ENCODE results near the gene TM4SF20.
"Not testable (repeated sequence)": the region's sequence is repeated elsewhere in the genome, so short reads cannot be mapped to it uniquely, and the experiment has no call there.

Gene TM4SF20

GRCh38 chr2:227366769-227367426 lies 12.2 kb downstream of the TM4SF20 start:
- DNase-seq (ENCODE audit: low spot score), result no peak
- Mint-ChIP-seq H3K4me1 (ENCODE audit: low read depth) (no peaks in the 10 kb centered on the region), H3K27me3 (ENCODE audit: low read depth) (no peaks in the 10 kb centered on the region), H3K9me3 (no peaks in the 10 kb centered on the region), H3K36me3 (ENCODE audit: low read depth) (no peaks in the 10 kb centered on the region), H3K4me3 (no peak overlapping the region), H3K27ac (no peak overlapping the region)

- no peaks in the 10 kb centered on the region for H3K9me3 Mint-ChIP-seq
- DNase-seq (ENCODE audit: low spot score), result no peak
- H3K27me3 Mint-ChIP-seq (ENCODE audit: low read depth), result no peaks in the 10 kb centered on the region
- no peak overlapping the region for H3K27ac Mint-ChIP-seq
- no peaks in the 10 kb centered on the region for H3K4me1 Mint-ChIP-seq (ENCODE audit: low read depth)
- H3K36me3 Mint-ChIP-seq (ENCODE audit: low read depth), result peaks cover under 1% of the 10 kb centered on the region
- H3K4me3 Mint-ChIP-seq, result no peak overlapping the region
Measured at GRCh38 chr2:227365833-227366232, 13.3 kb downstream of the TM4SF20 start.

GRCh38 chr2:227364585-227365263 lies 14.4 kb downstream of the TM4SF20 start:
- not testable (repeated sequence) for H3K36me3 Mint-ChIP-seq (ENCODE audit: low read depth)

GRCh38 chr2:227363756-227364155 lies 15.3 kb downstream of the TM4SF20 start:
- H3K9me3 Mint-ChIP-seq, result no peaks in the 10 kb centered on the region
- no peaks in the 10 kb centered on the region for H3K27me3 Mint-ChIP-seq (ENCODE audit: low read depth)
- H3K36me3 Mint-ChIP-seq (ENCODE audit: low read depth), result peaks cover 6% of the 10 kb centered on the region
- no peak for DNase-seq (ENCODE audit: low spot score)
- H3K4me3 Mint-ChIP-seq, result no peak overlapping the region
- no peaks in the 10 kb centered on the region for H3K4me1 Mint-ChIP-seq (ENCODE audit: low read depth)
- no peak overlapping the region for H3K27ac Mint-ChIP-seq

More at GRCh38 chr2:227364585-227365263, 14.4 kb downstream of the TM4SF20 start:
- H3K27me3 Mint-ChIP-seq (ENCODE audit: low read depth); H3K27ac Mint-ChIP-seq; H3K9me3 Mint-ChIP-seq; DNase-seq (ENCODE audit: low spot score); H3K4me1 Mint-ChIP-seq (ENCODE audit: low read depth); H3K4me3 Mint-ChIP-seq: not testable (repeated sequence)

- Mint-ChIP-seq H3K9me3 (no peaks in the 10 kb centered on the region), H3K4me3 (no peak overlapping the region), H3K27ac (no peak overlapping the region), H3K27me3 (ENCODE audit: low read depth) (no peaks in the 10 kb centered on the region), H3K4me1 (ENCODE audit: low read depth) (no peaks in the 10 kb centered on the region), H3K36me3 (ENCODE audit: low read depth) (peaks cover 20% of the 10 kb centered on the region)
- no peak for DNase-seq (ENCODE audit: low spot score)
Measured at GRCh38 chr2:227360351-227360750, 18.8 kb downstream of the TM4SF20 start.

- Mint-ChIP-seq H3K27ac (no peak overlapping the region), H3K36me3 (ENCODE audit: low read depth) (peaks cover 19% of the 10 kb centered on the region), H3K9me3 (no peaks in the 10 kb centered on the region), H3K4me3 (no peak overlapping the region), H3K4me1 (ENCODE audit: low read depth) (no peaks in the 10 kb centered on the region), H3K27me3 (ENCODE audit: low read depth) (no peaks in the 10 kb centered on the region)
- DNase-seq (ENCODE audit: low spot score), result no peak
Measured at GRCh38 chr2:227351639-227352038, 27.5 kb downstream of the TM4SF20 start.

- DNase-seq (ENCODE audit: low spot score), result no peak
- no peak overlapping the region for H3K4me3 Mint-ChIP-seq
Measured at GRCh38 chr2:227349989-227350612, 29.0 kb downstream of the TM4SF20 start.

GRCh38 chr2:227348324-227348723 lies 30.8 kb downstream of the TM4SF20 start:
- no peaks in the 10 kb centered on the region for H3K9me3 Mint-ChIP-seq
- H3K36me3 Mint-ChIP-seq (ENCODE audit: low read depth), result peaks cover 9% of the 10 kb centered on the region
- H3K4me1 Mint-ChIP-seq (ENCODE audit: low read depth), result no peaks in the 10 kb centered on the region
- no peaks in the 10 kb centered on the region for H3K27me3 Mint-ChIP-seq (ENCODE audit: low read depth)
- no peak overlapping the region for H3K4me3 Mint-ChIP-seq
- no peak for DNase-seq (ENCODE audit: low spot score)
- H3K27ac Mint-ChIP-seq, result no peak overlapping the region

More at GRCh38 chr2:227349989-227350612, 29.0 kb downstream of the TM4SF20 start:
- Mint-ChIP-seq H3K27ac (no peak overlapping the region), H3K36me3 (ENCODE audit: low read depth) (peaks cover 10% of the 10 kb centered on the region), H3K9me3 (no peaks in the 10 kb centered on the region), H3K27me3 (ENCODE audit: low read depth) (no peaks in the 10 kb centered on the region), H3K4me1 (ENCODE audit: low read depth) (no peaks in the 10 kb centered on the region)

- no peak for DNase-seq (ENCODE audit: low spot score)
- H3K4me1 Mint-ChIP-seq (ENCODE audit: low read depth), result no peaks in the 10 kb centered on the region
- H3K27me3 Mint-ChIP-seq (ENCODE audit: low read depth), result no peaks in the 10 kb centered on the region
- H3K36me3 Mint-ChIP-seq (ENCODE audit: low read depth), result peaks cover 11% of the 10 kb centered on the region
- no peak overlapping the region for H3K4me3 Mint-ChIP-seq
- H3K9me3 Mint-ChIP-seq, result no peaks in the 10 kb centered on the region
- no peak overlapping the region for H3K27ac Mint-ChIP-seq
Measured at GRCh38 chr2:227347117-227347516, 32.0 kb downstream of the TM4SF20 start.

- H3K36me3 Mint-ChIP-seq (ENCODE audit: low read depth), result peaks cover 12% of the 10 kb centered on the region
- no peak overlapping the region for H3K27ac Mint-ChIP-seq
- H3K9me3 Mint-ChIP-seq, result no peaks in the 10 kb centered on the region
- no peaks in the 10 kb centered on the region for H3K27me3 Mint-ChIP-seq (ENCODE audit: low read depth)
- DNase-seq (ENCODE audit: low spot score), result no peak
- H3K4me3 Mint-ChIP-seq, result no peak overlapping the region
- H3K4me1 Mint-ChIP-seq (ENCODE audit: low read depth), result no peaks in the 10 kb centered on the region
Measured at GRCh38 chr2:227344231-227344630, 34.9 kb downstream of the TM4SF20 start.

- Mint-ChIP-seq H3K4me3 (no peak overlapping the region), H3K36me3 (ENCODE audit: low read depth) (peaks cover 14% of the 10 kb centered on the region), H3K4me1 (ENCODE audit: low read depth) (no peaks in the 10 kb centered on the region), H3K27ac (no peak overlapping the region), H3K27me3 (ENCODE audit: low read depth) (no peaks in the 10 kb centered on the region), H3K9me3 (no peaks in the 10 kb centered on the region)
- DNase-seq (ENCODE audit: low spot score), result no peak
Measured at GRCh38 chr2:227341553-227341952, 37.6 kb downstream of the TM4SF20 start.

GRCh38 chr2:227340106-227340505 lies 39.0 kb downstream of the TM4SF20 start:
- Mint-ChIP-seq H3K4me1 (ENCODE audit: low read depth) (peaks cover 11% of the 10 kb centered on the region), H3K9me3 (no peaks in the 10 kb centered on the region), H3K27ac (no peak overlapping the region), H3K4me3 (no peak overlapping the region), H3K27me3 (ENCODE audit: low read depth) (no peaks in the 10 kb centered on the region), H3K36me3 (ENCODE audit: low read depth) (peaks cover 29% of the 10 kb centered on the region)
- DNase-seq (ENCODE audit: low spot score), result no peak

GRCh38 chr2:227339098-227339599 lies 40.0 kb downstream of the TM4SF20 start:
- no peak for DNase-seq (ENCODE audit: low spot score)
- peaks cover 20% of the 10 kb centered on the region for H3K4me1 Mint-ChIP-seq (ENCODE audit: low read depth)
- H3K9me3 Mint-ChIP-seq, result no peaks in the 10 kb centered on the region
- H3K36me3 Mint-ChIP-seq (ENCODE audit: low read depth), result peaks cover 37% of the 10 kb centered on the region
- H3K27me3 Mint-ChIP-seq (ENCODE audit: low read depth), result no peaks in the 10 kb centered on the region
- H3K27ac Mint-ChIP-seq, result no peak overlapping the region
- no peak overlapping the region for H3K4me3 Mint-ChIP-seq

- H3K27me3 Mint-ChIP-seq (ENCODE audit: low read depth), result no peaks in the 10 kb centered on the region
- peaks cover 21% of the 10 kb centered on the region for H3K4me1 Mint-ChIP-seq (ENCODE audit: low read depth)
- peaks cover 49% of the 10 kb centered on the region for H3K36me3 Mint-ChIP-seq (ENCODE audit: low read depth)
- H3K9me3 Mint-ChIP-seq, result no peaks in the 10 kb centered on the region
- no peak overlapping the region for H3K27ac Mint-ChIP-seq
- no peak overlapping the region for H3K4me3 Mint-ChIP-seq
- DNase-seq (ENCODE audit: low spot score), result no peak
Measured at GRCh38 chr2:227337442-227337841, 41.7 kb downstream of the TM4SF20 start.

Data from T-helper 2 cell treated with Interferon-gamma antibody and Interleukin-4, amounts not matched to agents 5 μg/mL and 100 μg/mL, for 36 hours (primary cell).